Astrocyte (in vitro differentiated cells and primary cell): ENCODE results near the gene TFDP2. TPM values are rescaled to one million over a fixed set of nuclear protein-coding genes. Genes with fewer than 3 reads are reported as not detected.

Experiments
- DNase-seq: peaks from one replicate; pipeline ENCODE4 v3.0.0-alpha.2; 2010; ENCODE audit warnings: low read depth
- FAIRE-seq: peaks from 2 replicates; lab custom pipeline; 2011; peaks lifted over from hg19 to GRCh38; lab: Jason Lieb, UNC
- H2AFZ ChIP-seq: 2 replicates; pipeline ENCODE4 v1.6.0; 2012; ENCODE audit warnings: low read depth, low read length, inconsistent platforms
- H3K27ac ChIP-seq: 2 replicates; pipeline ENCODE4 v1.5.1; 2011; ENCODE audit warnings: low read depth, low read length, inconsistent platforms
- H3K27me3 ChIP-seq: 2 replicates; pipeline ENCODE4 v1.6.0; 2011; ENCODE audit warnings: low read length, inconsistent platforms; ENCODE audit not compliant: insufficient read depth
- H3K36me3 ChIP-seq: 2 replicates; pipeline ENCODE4 v1.5.1; 2011; ENCODE audit warnings: low read length, inconsistent platforms; ENCODE audit not compliant: insufficient read depth
- H3K4me1 ChIP-seq: 2 replicates; pipeline ENCODE4 v1.5.1; 2011; ENCODE audit warnings: low read length, inconsistent platforms; ENCODE audit not compliant: insufficient read depth
- H3K4me2 ChIP-seq: 2 replicates; pipeline ENCODE4 v1.6.0; 2012; ENCODE audit warnings: low read length, inconsistent platforms
- H3K4me3 ChIP-seq: 2 replicates; pipeline ENCODE4 v1.5.1; 2011; ENCODE audit warnings: low read depth, mild to moderate bottlenecking, low read length, inconsistent platforms; ENCODE audit not compliant: insufficient read depth
- H3K79me2 ChIP-seq: 2 replicates; pipeline ENCODE4 v1.6.0; 2012; ENCODE audit warnings: mild to moderate bottlenecking, low read length, inconsistent platforms; ENCODE audit not compliant: insufficient read depth
- H3K9ac ChIP-seq: 2 replicates; pipeline ENCODE4 v1.6.0; 2012; ENCODE audit warnings: mild to moderate bottlenecking, low read length, inconsistent platforms
- H3K9me3 ChIP-seq: 2 replicates; pipeline ENCODE4 v1.5.1; 2012; ENCODE audit warnings: low read depth, mild to moderate bottlenecking, low read length, inconsistent platforms; ENCODE audit not compliant: insufficient read depth
- H4K20me1 ChIP-seq: 2 replicates; pipeline ENCODE4 v1.6.0; 2012; ENCODE audit warnings: low read length, inconsistent platforms; ENCODE audit not compliant: insufficient read depth
- H3K27ac Mint-ChIP-seq: one replicate; pipeline ENCODE4 v1.8.0; 2021; ENCODE audit warnings: mild to moderate bottlenecking, mixed read lengths; ENCODE audit not compliant: unreplicated experiment
- H3K27me3 Mint-ChIP-seq: one replicate; pipeline ENCODE4 v1.8.0; 2021; ENCODE audit warnings: low read depth, mixed read lengths; ENCODE audit not compliant: unreplicated experiment
- H3K36me3 Mint-ChIP-seq: one replicate; pipeline ENCODE4 v1.8.0; 2021; ENCODE audit warnings: low read depth, mixed read lengths; ENCODE audit not compliant: unreplicated experiment
- H3K4me1 Mint-ChIP-seq: one replicate; pipeline ENCODE4 v1.8.0; 2021; ENCODE audit warnings: low read depth, mixed read lengths; ENCODE audit not compliant: unreplicated experiment
- H3K4me3 Mint-ChIP-seq: one replicate; pipeline ENCODE4 v1.8.0; 2021; ENCODE audit warnings: mild to moderate bottlenecking, moderate library complexity, mixed read lengths; ENCODE audit not compliant: unreplicated experiment
- H3K9me3 Mint-ChIP-seq: one replicate; pipeline ENCODE4 v1.8.0; 2021; ENCODE audit warnings: mild to moderate bottlenecking, mixed read lengths; ENCODE audit not compliant: unreplicated experiment
- CTCF ChIP-seq: IDR thresholded peaks from 2 replicates; pipeline ENCODE4 v1.5.1; 2011; ENCODE audit warnings: low read depth, mild to moderate bottlenecking, inconsistent platforms, low read length, moderate library complexity; ENCODE audit not compliant: insufficient read depth
- EZH2 ChIP-seq: IDR thresholded peaks from 2 replicates; pipeline ENCODE4 v1.6.1; 2012; ENCODE audit warnings: mild to moderate bottlenecking, low read length, inconsistent platforms; ENCODE audit not compliant: insufficient read depth
- total RNA-seq: library from RNA; stranded (reverse); gene quantifications from 2 replicates; pipeline ENCODE4 v1.2.1, GENCODE V29; 2021

TFDP2 gene
- total RNA-seq, 1 donor from 2014 or later = 51.0 TPM

- Mint-ChIP-seq H3K4me3 (no peak overlapping the region), H3K27me3 (no peaks in the 10 kb centered on the region), H3K4me1 (peaks cover 2% of the 10 kb centered on the region), H3K9me3 (no peaks in the 10 kb centered on the region), H3K36me3 (no peaks in the 10 kb centered on the region), H3K27ac (no peak overlapping the region)
- H3K79me2 ChIP-seq = no peaks in the 10 kb centered on the region
- no peaks in the 10 kb centered on the region for H3K9me3 ChIP-seq
- no peak overlapping the region for H3K27ac ChIP-seq
- TF ChIP-seq EZH2 (no peak), CTCF (no peak)
- peaks cover 12% of the 10 kb centered on the region for H3K4me1 ChIP-seq
- no peak overlapping the region for H3K4me2 ChIP-seq
- no peak for FAIRE-seq
- DNase-seq = no peak
- H3K9ac ChIP-seq = no peak overlapping the region
- no peak overlapping the region for H2AFZ ChIP-seq
- no peaks in the 10 kb centered on the region for H3K27me3 ChIP-seq
- no peaks in the 10 kb centered on the region for H4K20me1 ChIP-seq
- H3K4me3 ChIP-seq = no peak overlapping the region
- H3K36me3 ChIP-seq = no peaks in the 10 kb centered on the region
These were observed 1.9 kb upstream of the TFDP2 start for GRCh38 chr3:142151240-142151639.

GRCh38 chr3:142150271-142150670 is 927 bp upstream of the TFDP2 start:
- DNase-seq (no peak), FAIRE-seq (no peak)
- Mint-ChIP-seq H3K4me3 (peak overlapping the region; percentile 82), H3K27ac (no peak overlapping the region), H3K9me3 (no peaks in the 10 kb centered on the region), H3K36me3 (no peaks in the 10 kb centered on the region), H3K27me3 (no peaks in the 10 kb centered on the region), H3K4me1 (peaks cover 2% of the 10 kb centered on the region)
- no peaks in the 10 kb centered on the region for H3K79me2 ChIP-seq
- H2AFZ ChIP-seq = no peak overlapping the region
- H3K4me2 ChIP-seq = no peak overlapping the region
- TF ChIP-seq CTCF = no peak
- no peaks in the 10 kb centered on the region for H3K27me3 ChIP-seq
- no peak overlapping the region for H3K9ac ChIP-seq
- H3K27ac ChIP-seq = no peak overlapping the region
- no peaks in the 10 kb centered on the region for H3K36me3 ChIP-seq
- no peaks in the 10 kb centered on the region for H4K20me1 ChIP-seq
- H3K4me1 ChIP-seq = peaks cover 12% of the 10 kb centered on the region
- no peaks in the 10 kb centered on the region for H3K9me3 ChIP-seq
- no peak overlapping the region for H3K4me3 ChIP-seq

GRCh38 chr3:142149673-142149992 is 289 bp upstream of the TFDP2 start:
- H3K4me2 ChIP-seq = peak overlapping the region; percentile 98
- H3K4me3 ChIP-seq = peak overlapping the region; percentile 72
- peak overlapping the region; percentile 91 for H3K9ac ChIP-seq
- H3K27me3 Mint-ChIP-seq = no peaks in the 10 kb centered on the region
- H3K36me3 ChIP-seq = no peaks in the 10 kb centered on the region
- no peaks in the 10 kb centered on the region for H3K9me3 ChIP-seq
- peak overlapping the region; percentile 82 for H3K4me3 Mint-ChIP-seq
- no peaks in the 10 kb centered on the region for H3K9me3 Mint-ChIP-seq
- peak overlapping the region; percentile 87 for H2AFZ ChIP-seq
- DNase-seq (no peak), FAIRE-seq (no peak)
- H3K36me3 Mint-ChIP-seq = no peaks in the 10 kb centered on the region
- H4K20me1 ChIP-seq = no peaks in the 10 kb centered on the region
- peak overlapping the region; percentile 67 for H3K27ac Mint-ChIP-seq
- H3K27me3 ChIP-seq = no peaks in the 10 kb centered on the region
- peaks cover 8% of the 10 kb centered on the region for H3K4me1 Mint-ChIP-seq
- no peaks in the 10 kb centered on the region for H3K79me2 ChIP-seq
- TF ChIP-seq CTCF (no peak), EZH2 (no peak)
- peak overlapping the region; percentile 17 for H3K27ac ChIP-seq
- H3K4me1 ChIP-seq = peaks cover 12% of the 10 kb centered on the region
